ENCODE data around the gene STYX.
"Not testable (repeated sequence)": the region's sequence is repeated elsewhere in the genome, so short reads cannot be mapped to it uniquely, and the experiment has no call there.

Gene STYX

GRCh38 chr14:52729925-52730708, at the start of gene STYX:
TSS of gene STYX (plus strand) at chr14:52730166. CDS start at chr14:52730475, 309 bp downstream.
- DNase-seq, result peak; percentile 99

GRCh38 chr14:52683985-52684520, 45.9 kb upstream of the STYX start:
- no peak for DNase-seq

GRCh38 chr14:52686176-52686575, 43.8 kb upstream of the STYX start:
- DNase-seq, result no peak

GRCh38 chr14:52690983-52691760, 38.8 kb upstream of the STYX start:
- no peak for DNase-seq

- DNase-seq, result no peak
Measured at GRCh38 chr14:52692248-52692962, 37.6 kb upstream of the STYX start.

GRCh38 chr14:52693036-52693435, 36.9 kb upstream of the STYX start:
- DNase-seq, result no peak

GRCh38 chr14:52693532-52693931, 36.4 kb upstream of the STYX start:
- DNase-seq, result no peak

GRCh38 chr14:52694761-52695480, 35.0 kb upstream of the STYX start:
- DNase-seq, result peak; percentile 61

- DNase-seq, result peak; percentile 77
Measured at GRCh38 chr14:52695481-52696091, 34.4 kb upstream of the STYX start, which contains the start of gene ERO1A. TSS of gene ERO1A (minus strand) at chr14:52695558. CDS start at chr14:52695481, 77 bp downstream.

- no peak for DNase-seq
Measured at GRCh38 chr14:52700701-52701172, 29.2 kb upstream of the STYX start.

GRCh38 chr14:52701223-52701622, 28.7 kb upstream of the STYX start:
- no peak for DNase-seq

GRCh38 chr14:52703225-52703624, 26.7 kb upstream of the STYX start:
- DNase-seq, result no peak

- DNase-seq, result no peak
Measured at GRCh38 chr14:52703664-52704063, 26.3 kb upstream of the STYX start.

GRCh38 chr14:52706286-52706685, 23.7 kb upstream of the STYX start:
- peak; percentile 58 for DNase-seq

GRCh38 chr14:52706724-52707706, 23.0 kb upstream of the STYX start, which contains the start of gene PSMC6:
TSS of gene PSMC6 (plus strand) at chr14:52707200. CDS start at chr14:52707220, 20 bp downstream.
- peak; percentile 96 for DNase-seq

GRCh38 chr14:52711666-52712065, 18.3 kb upstream of the STYX start:
- no peak for DNase-seq

- no peak for DNase-seq
Measured at GRCh38 chr14:52716155-52716554, 13.8 kb upstream of the STYX start.

- DNase-seq, result no peak
Measured at GRCh38 chr14:52723514-52724359, 6.2 kb upstream of the STYX start.

GRCh38 chr14:52724360-52724644, 5.7 kb upstream of the STYX start:
- DNase-seq, result no peak

- DNase-seq, result not testable (repeated sequence)
Measured at GRCh38 chr14:52727509-52727908, 2.5 kb upstream of the STYX start.
